HG02943 (cell line): ENCODE results near the gene FAM107A.

ENCODE experiments used
- ATAC-seq: cut with Tn5 transposase; IDR thresholded peaks from one replicate; pipeline ENCODE4 v1.9.1; 2021; ENCODE audit warnings: mild to moderate bottlenecking, low read depth, moderate library complexity; ENCODE audit not compliant: unreplicated experiment

FAM107A gene

DNA sequence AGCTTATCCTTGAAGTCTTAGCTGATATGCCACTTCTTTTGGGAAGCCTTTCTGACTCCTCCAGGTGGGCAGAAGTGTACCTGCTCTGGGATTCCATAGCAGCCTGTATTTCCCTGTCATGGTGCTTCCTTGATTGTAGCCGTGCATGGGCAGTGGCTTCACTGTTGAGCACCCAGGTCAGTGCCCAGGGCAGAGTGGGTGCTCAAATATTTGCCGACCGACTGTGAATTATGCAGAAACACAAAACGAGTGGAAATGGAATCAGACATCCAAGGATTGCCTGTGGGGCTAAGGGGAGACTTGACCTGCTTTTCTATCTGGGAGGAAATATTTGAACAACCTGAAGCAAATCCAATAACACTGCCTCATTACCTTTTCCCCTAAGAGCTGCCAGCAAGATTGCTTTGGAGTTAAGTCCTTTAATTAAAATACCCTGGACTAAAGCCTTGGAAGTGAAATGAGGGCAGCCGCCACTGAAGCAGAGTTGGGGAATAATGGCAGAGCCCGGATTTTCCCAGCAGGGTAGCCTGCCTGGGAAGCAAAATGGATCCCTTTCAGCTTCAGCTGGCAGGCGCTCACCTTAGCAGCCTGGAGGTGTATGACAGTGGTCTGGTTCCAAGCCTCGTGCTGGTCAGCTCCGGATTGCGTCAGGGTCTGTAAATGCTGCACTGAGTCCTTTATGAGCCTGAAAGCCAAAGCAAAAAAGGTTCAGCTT lies 55.1 kb downstream of the FAM107A start:
- no peak for ATAC-seq

DNA sequence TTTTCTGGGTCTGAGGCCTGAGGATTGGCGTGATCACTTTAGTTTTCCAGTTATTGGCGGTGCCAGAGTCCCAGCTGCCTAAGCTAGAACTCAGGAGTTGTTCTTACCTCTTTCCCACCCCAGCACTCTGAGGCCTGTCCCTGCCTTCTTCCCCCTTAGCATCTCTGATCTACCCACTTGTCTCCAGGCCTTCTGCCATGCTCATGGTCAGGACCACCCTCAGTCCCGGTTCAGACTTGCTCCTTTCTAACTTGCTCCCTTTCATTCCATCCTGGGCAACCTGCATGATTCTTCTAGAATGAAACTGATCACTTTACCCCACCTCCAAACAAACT lies 55.9 kb downstream of the FAM107A start:
- no peak for ATAC-seq

- ATAC-seq = no peak
Observed at GRCh38 chr3:58520403-58521335, 56.5 kb downstream of the FAM107A start.

GRCh38 chr3:58519668-58520402 lies 57.4 kb downstream of the FAM107A start:
- no peak for ATAC-seq

- ATAC-seq = no peak
Observed at GRCh38 chr3:58518291-58518789, 58.9 kb downstream of the FAM107A start.

GRCh38 chr3:58514405-58514804 lies 62.8 kb downstream of the FAM107A start:
- ATAC-seq = no peak
